Lung (tissue), 12 donors: ENCODE measurements around the gene CREB5. TPM values are rescaled to one million over a fixed set of nuclear protein-coding genes. Genes with fewer than 3 reads are reported as not detected.

ENCODE experiments used
- ATAC-seq: fragments of 200-7000 bp; cut with Tn5 transposase; one replicate; pipeline ENCODE4 v1.9.1; 2020; ENCODE audit warnings: moderate number of reproducible peaks; ENCODE audit not compliant: insufficient read depth, low FRiP score
- DNase-seq, 3 donors: peaks; one replicate each; pipeline ENCODE4 v3.0.0-alpha.2; 2013 to 2017
- H3K27ac ChIP-seq, 2 donors: one replicate each; pipeline ENCODE4 v1.5.1; 2013; ENCODE audit warnings: mild to moderate bottlenecking in 2 of 2, moderate library complexity in 2 of 2, control low read depth in 1 of 2, inconsistent platforms in 1 of 2, low read depth in 1 of 2, low read length in 1 of 2
- H3K27me3 ChIP-seq, 3 donors: one replicate each; pipeline ENCODE4 v1.5.1; 2013; ENCODE audit warnings: low read length in 2 of 3; ENCODE audit not compliant: control insufficient read depth in 3 of 3, insufficient read depth in 3 of 3
- H3K36me3 ChIP-seq, 4 donors: one replicate each; pipeline ENCODE4 v1.5.1; 2013; ENCODE audit warnings: low read length in 4 of 4, mild to moderate bottlenecking in 1 of 4, moderate library complexity in 1 of 4; ENCODE audit not compliant: control insufficient read depth in 4 of 4, insufficient read depth in 4 of 4
- H3K4me1 ChIP-seq, 5 donors: one replicate each; pipeline ENCODE4 v1.5.1; 2013; ENCODE audit warnings: low read length in 5 of 5, mild to moderate bottlenecking in 2 of 5, moderate library complexity in 1 of 5; ENCODE audit not compliant: control insufficient read depth in 5 of 5, insufficient read depth in 5 of 5
- H3K4me3 ChIP-seq: one replicate; pipeline ENCODE4 v1.5.1; 2013; ENCODE audit warnings: mild to moderate bottlenecking, control low read depth, moderate library complexity
- H3K9ac ChIP-seq, 2 donors: one replicate each; pipeline ENCODE4 v1.5.1; 2013; ENCODE audit warnings: low read length in 2 of 2, control low read depth in 1 of 2; ENCODE audit not compliant: insufficient read depth in 1 of 2
- H3K9me3 ChIP-seq, 4 donors: one replicate each; pipeline ENCODE4 v1.5.1; 2013; ENCODE audit warnings: low read length in 3 of 4, mild to moderate bottlenecking in 1 of 4, moderate library complexity in 1 of 4; ENCODE audit not compliant: control insufficient read depth in 4 of 4, insufficient read depth in 3 of 4
- CTCF ChIP-seq: IDR thresholded peaks from 2 replicates; pipeline ENCODE4 v1.5.1; 2012; ENCODE audit warnings: mild to moderate bottlenecking; ENCODE audit errors: control extremely low read depth, extremely low read depth
- WGBS, 2 donors: extraction: QIAGEN DNeasy Blood & Tissue Kit; methylation state at CpG; one replicate each; pipeline ENCODE4 v1.1.7; 2013; 5-methylcytosine and 5-hydroxymethylcytosine counted together
- polyA plus RNA-seq, 2 donors: library from polyadenylated mRNA; stranded (reverse); fragments of 200-250 nt; gene quantifications; one replicate each; pipeline ENCODE4 v1.2.1, GENCODE V29; 2013
- total RNA-seq, 2 donors: library from RNA; depleted of rRNA in 1 of 2; stranded (reverse); fragments of >200 nt in 1 of 2; gene quantifications; one replicate each; pipeline ENCODE4 v1.2.1, GENCODE V29; 2014 to 2021
- donor health status: control.
- donor health status: control.
- donor health status: Bipolar disorder and iron deficiency.
- donor health status: healthy.
- donor health status: DM: yes; HTN: yes; CAD: no.

Gene CREB5
- total and polyA plus RNA-seq, 4 donors = 2.7 to 23.1 (median 9.6) TPM

GRCh38 chr7:28512668-28513440 is 100.5 kb downstream of the CREB5 start:
- no peak overlapping the region for H3K9ac ChIP-seq
- no peaks in the 10 kb centered on the region for H3K36me3 ChIP-seq
- no peaks in the 10 kb centered on the region for H3K9me3 ChIP-seq
- no peak for TF ChIP-seq CTCF
- ATAC-seq (no peak), DNase-seq (peak in 2 of 3 donors; percentile 41 to 62)
- H3K4me1 ChIP-seq = no peaks in the 10 kb centered on the region
- H3K27me3 ChIP-seq = no peaks in the 10 kb centered on the region
- no peak overlapping the region for H3K27ac ChIP-seq
- no peak overlapping the region for H3K4me3 ChIP-seq
- WGBS, 2 donors = 84 to 90% methylated on average over 9 of the region's 9 CpGs

GRCh38 chr7:28516390-28517172 is 104.3 kb downstream of the CREB5 start:
- ATAC-seq (no peak), DNase-seq (no peak)
- no peaks in the 10 kb centered on the region for H3K27me3 ChIP-seq
- no peaks in the 10 kb centered on the region for H3K9me3 ChIP-seq
- TF ChIP-seq CTCF = no peak
- no peak overlapping the region for H3K4me3 ChIP-seq
- no peak overlapping the region for H3K9ac ChIP-seq
- no peak overlapping the region for H3K27ac ChIP-seq
- H3K4me1 ChIP-seq = peaks cover 0 to 9% (median 0%) of the 10 kb centered on the region in 5 donors
- H3K36me3 ChIP-seq = no peaks in the 10 kb centered on the region
- 85 to 91% methylated on average over 14 of the region's 14 CpGs for WGBS, 2 donors

- H3K9ac ChIP-seq = no peak overlapping the region
- H3K27ac ChIP-seq = no peak overlapping the region
- peaks cover 0 to 9% (median 0%) of the 10 kb centered on the region in 5 donors for H3K4me1 ChIP-seq
- ATAC-seq (no peak), DNase-seq (no peak)
- no peak overlapping the region for H3K4me3 ChIP-seq
- H3K27me3 ChIP-seq = no peaks in the 10 kb centered on the region
- no peaks in the 10 kb centered on the region for H3K36me3 ChIP-seq
- H3K9me3 ChIP-seq = no peaks in the 10 kb centered on the region
- no peak for TF ChIP-seq CTCF
- 89 to 95% methylated on average over 5 of the region's 5 CpGs for WGBS, 2 donors
Measured at GRCh38 chr7:28517206-28517605, 104.9 kb downstream of the CREB5 start.
